ENCODE measurements around the gene MEAF6. TPM values are rescaled to one million over a fixed set of nuclear protein-coding genes. Genes with fewer than 3 reads are reported as not detected.
"Not testable (repeated sequence)": the region's sequence is repeated elsewhere in the genome, so short reads cannot be mapped to it uniquely, and the experiment has no call there.

MEAF6 gene
- total RNA-seq, 1 donor from 2014 or later = 79.9 TPM

DNA sequence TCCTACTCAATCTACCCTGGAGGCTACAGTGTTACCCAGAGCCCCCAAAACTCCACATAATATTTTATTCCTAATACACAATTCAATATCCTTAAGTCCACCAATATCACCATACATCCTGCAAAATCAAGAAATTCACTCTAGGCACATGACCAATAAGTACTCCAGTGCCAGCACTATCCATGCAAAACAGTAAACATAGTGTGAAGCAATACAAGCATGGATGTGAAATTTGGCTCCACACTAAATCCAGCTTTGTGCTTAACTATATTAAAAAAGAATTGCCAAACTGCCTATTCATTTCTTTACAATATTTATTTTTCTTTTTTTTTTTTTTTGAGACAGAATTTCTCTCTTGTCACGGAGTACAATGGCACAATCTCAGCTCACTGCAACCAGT lies 3.0 kb upstream of the MEAF6 start:
- Mint-ChIP-seq H3K4me1 (ENCODE audit: unreplicated experiment) (peaks cover 16% of the 10 kb centered on the region), H3K36me3 (no peaks in the 10 kb centered on the region), H3K27me3 (no peaks in the 10 kb centered on the region), H3K4me3 (peak overlapping the region; percentile 59), H3K27ac (no peak overlapping the region), H3K9me3 (no peaks in the 10 kb centered on the region)
- TF ChIP-seq, protein P1, sequence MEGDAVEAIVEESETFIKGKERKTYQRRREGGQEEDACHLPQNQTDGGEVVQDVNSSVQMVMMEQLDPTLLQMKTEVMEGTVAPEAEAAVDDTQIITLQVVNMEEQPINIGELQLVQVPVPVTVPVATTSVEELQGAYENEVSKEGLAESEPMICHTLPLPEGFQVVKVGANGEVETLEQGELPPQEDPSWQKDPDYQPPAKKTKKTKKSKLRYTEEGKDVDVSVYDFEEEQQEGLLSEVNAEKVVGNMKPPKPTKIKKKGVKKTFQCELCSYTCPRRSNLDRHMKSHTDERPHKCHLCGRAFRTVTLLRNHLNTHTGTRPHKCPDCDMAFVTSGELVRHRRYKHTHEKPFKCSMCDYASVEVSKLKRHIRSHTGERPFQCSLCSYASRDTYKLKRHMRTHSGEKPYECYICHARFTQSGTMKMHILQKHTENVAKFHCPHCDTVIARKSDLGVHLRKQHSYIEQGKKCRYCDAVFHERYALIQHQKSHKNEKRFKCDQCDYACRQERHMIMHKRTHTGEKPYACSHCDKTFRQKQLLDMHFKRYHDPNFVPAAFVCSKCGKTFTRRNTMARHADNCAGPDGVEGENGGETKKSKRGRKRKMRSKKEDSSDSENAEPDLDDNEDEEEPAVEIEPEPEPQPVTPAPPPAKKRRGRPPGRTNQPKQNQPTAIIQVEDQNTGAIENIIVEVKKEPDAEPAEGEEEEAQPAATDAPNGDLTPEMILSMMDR (conservative IDR thresholded peaks at IDR 0.05) = no peak
- DNase-seq (ENCODE audit: extremely low spot score, unreplicated experiment) = no peak

DNA sequence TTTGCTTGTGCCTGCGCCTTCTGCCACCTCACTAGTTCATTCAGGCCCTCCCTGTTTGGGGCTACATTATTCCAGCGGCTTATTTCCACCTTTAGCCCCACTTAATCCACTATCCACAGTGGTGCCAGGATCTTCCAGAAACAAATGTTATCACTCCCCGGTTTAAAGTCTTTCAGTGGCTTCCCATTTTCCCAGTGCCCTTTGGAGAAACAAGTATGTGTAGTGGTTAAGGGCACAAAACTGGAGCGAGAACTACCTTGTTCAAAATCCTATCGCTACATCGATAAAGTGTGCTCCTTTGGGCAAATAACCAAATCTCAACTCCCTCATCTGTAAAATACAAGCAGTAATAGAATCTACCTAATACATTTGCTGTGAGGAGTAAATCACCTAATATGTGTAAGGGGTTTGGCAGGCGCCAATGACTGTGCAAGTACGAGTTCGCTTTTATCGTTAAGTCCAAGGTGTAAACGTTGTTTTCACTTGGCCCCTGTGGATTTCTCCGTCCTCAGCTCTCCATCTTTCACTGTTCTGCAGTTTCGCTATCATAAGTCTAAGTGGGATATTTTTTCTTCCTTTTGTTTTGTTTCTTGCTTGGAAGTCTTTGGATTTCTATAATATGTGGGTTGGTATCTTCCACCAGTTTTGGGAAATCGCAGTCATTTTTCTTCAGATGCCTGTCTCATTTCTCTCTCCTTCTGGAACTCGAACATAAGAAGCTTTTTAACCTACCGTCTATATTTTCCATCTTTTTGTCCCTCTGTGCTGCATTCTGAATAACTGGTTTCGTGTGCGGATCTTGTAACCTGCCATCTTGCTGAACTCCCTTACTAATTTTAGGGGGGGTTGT lies 844 bp upstream of the MEAF6 start:
- TF ChIP-seq, protein P1 (conservative IDR thresholded peaks at IDR 0.05) = no peak
- H3K4me1 Mint-ChIP-seq (ENCODE audit: unreplicated experiment) = peaks cover 16% of the 10 kb centered on the region
- H3K27me3 Mint-ChIP-seq = no peaks in the 10 kb centered on the region
- peaks cover 4% of the 10 kb centered on the region for H3K36me3 Mint-ChIP-seq
- peak overlapping the region; percentile 95 for H3K4me3 Mint-ChIP-seq
- DNase-seq (ENCODE audit: extremely low spot score, unreplicated experiment) = no peak
- H3K27ac Mint-ChIP-seq = peak overlapping the region; percentile 93
- H3K9me3 Mint-ChIP-seq = no peaks in the 10 kb centered on the region

DNA sequence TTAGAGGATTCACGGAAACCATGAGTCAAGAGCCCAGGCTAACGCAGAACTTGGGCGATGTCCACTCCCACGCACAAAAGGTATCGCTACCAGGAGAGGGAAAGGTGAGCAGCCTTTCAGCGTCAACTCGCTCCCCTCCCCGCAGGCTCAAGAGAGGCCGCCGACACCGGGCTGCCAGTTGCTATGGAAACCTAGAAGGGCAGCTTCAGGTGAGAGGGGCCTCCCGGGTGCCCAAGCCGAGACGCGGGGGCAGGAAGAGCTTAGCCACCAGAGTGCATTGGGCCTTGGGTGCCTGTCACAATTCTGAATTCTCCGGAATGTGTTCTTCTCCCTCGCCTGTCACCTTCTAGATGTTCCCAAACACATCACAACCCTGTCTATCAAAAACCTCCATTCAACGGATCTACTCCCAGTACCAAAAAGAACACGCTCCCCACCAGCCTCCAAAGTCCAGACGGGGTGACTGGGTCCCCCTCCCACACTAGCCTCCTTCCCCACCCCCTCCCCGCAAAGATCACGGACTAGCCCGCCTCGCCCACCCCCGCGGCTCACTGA lies 694 bp downstream of the MEAF6 start:
- H3K27ac Mint-ChIP-seq = peak overlapping the region; percentile 94

DNA sequence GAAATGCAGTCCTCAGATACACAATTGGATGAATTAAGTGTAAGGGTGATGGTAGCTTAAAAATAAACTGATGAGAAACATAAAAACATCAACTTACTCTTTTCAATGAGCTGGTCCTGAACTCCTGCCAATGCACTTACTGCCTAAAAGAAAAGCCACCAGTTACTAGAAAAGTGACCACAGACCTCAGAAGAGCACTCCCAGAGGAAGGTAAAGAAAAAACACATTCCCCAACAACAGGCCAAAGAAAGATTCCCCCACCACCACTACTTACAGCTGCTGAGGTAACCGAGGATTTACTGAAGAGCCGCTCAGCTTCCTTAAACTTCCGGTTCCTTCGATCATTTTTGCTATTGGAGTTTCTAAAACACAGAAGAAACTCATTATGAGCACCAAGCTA lies 5.4 kb downstream of the MEAF6 start:
- Mint-ChIP-seq H3K36me3 (peaks cover 20% of the 10 kb centered on the region), H3K9me3 (no peaks in the 10 kb centered on the region), H3K27ac (no peak overlapping the region), H3K4me3 (no peak overlapping the region), H3K4me1 (ENCODE audit: unreplicated experiment) (peaks cover 5% of the 10 kb centered on the region), H3K27me3 (no peaks in the 10 kb centered on the region)
- DNase-seq (ENCODE audit: extremely low spot score, unreplicated experiment) = no peak
- TF ChIP-seq, protein P1 (conservative IDR thresholded peaks at IDR 0.05) = peak; percentile 39

More for the DNA sequence above, 694 bp downstream of the MEAF6 start:
- DNase-seq (ENCODE audit: extremely low spot score, unreplicated experiment) = peak; percentile 74
- no peaks in the 10 kb centered on the region for H3K27me3 Mint-ChIP-seq
- H3K4me3 Mint-ChIP-seq = peak overlapping the region; percentile 98
- no peaks in the 10 kb centered on the region for H3K9me3 Mint-ChIP-seq
- peaks cover 16% of the 10 kb centered on the region for H3K4me1 Mint-ChIP-seq (ENCODE audit: unreplicated experiment)
- peaks cover 10% of the 10 kb centered on the region for H3K36me3 Mint-ChIP-seq
- TF ChIP-seq, protein P1 (conservative IDR thresholded peaks at IDR 0.05) = no peak

DNA sequence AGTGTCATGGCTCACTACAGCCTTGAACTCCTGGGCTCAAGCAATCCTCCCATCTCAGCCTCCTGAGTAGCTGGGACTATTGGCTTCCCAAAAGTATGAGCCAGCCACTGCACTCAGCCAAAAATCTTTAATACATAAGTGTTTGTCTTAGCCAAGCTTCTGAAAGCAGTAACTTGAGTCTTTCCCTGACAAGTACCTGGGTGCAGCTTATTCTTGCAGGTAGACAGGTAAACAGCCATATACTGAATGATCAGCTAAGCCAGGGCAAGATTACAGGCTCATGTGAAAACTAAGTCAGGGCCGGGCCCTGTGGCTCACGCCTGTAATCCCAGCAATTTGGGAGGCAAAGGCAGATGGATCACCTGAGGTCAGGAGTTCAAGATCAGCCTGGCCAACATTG lies 7.8 kb downstream of the MEAF6 start:
- H3K9me3 Mint-ChIP-seq = no peaks in the 10 kb centered on the region
- H3K4me1 Mint-ChIP-seq (ENCODE audit: unreplicated experiment) = no peaks in the 10 kb centered on the region
- H3K4me3 Mint-ChIP-seq = no peak overlapping the region
- no peaks in the 10 kb centered on the region for H3K27me3 Mint-ChIP-seq
- no peak for DNase-seq (ENCODE audit: extremely low spot score, unreplicated experiment)
- peaks cover 17% of the 10 kb centered on the region for H3K36me3 Mint-ChIP-seq
- TF ChIP-seq, protein P1 (conservative IDR thresholded peaks at IDR 0.05) = no peak
- no peak overlapping the region for H3K27ac Mint-ChIP-seq

DNA sequence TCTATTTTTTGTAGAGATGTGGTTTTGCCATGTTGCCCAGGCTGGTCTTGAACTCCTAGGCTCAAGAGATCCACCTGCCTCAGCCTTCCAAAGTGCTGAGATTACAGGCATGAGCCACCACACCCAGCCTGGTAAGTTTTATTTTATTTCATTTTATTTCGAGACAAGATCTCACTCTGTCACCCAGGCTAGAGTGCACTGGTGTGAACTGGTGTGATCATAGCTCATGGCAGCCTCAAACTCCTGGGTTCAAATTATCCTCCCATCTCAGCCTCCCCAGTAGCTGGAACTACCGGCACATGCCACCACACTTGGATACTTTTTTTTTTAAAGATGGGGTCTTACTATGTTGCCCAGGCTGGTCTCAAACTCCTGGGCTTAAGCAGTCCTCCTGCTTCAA lies 11.8 kb downstream of the MEAF6 start:
- H3K36me3 Mint-ChIP-seq = peaks cover 19% of the 10 kb centered on the region
- not testable (repeated sequence) for H3K27me3 Mint-ChIP-seq; H3K9me3 Mint-ChIP-seq; H3K27ac Mint-ChIP-seq; H3K4me1 Mint-ChIP-seq (ENCODE audit: unreplicated experiment); H3K4me3 Mint-ChIP-seq; DNase-seq (ENCODE audit: extremely low spot score, unreplicated experiment)
